ENCODE data around the gene TECR. TPM values are rescaled to one million over a fixed set of nuclear protein-coding genes. Genes with fewer than 3 reads are reported as not detected.
A peak's percentile ranks its signal among the peaks of the same experiment; 100 is the strongest.

TECR gene
- total RNA-seq, 1 experiment from 2014 or later = 232 TPM

GRCh38 chr19:14511229-14511593 is 18.2 kb upstream of the TECR start:
- Histone ChIP-seq H3K4me1 (ENCODE audit: control insufficient read depth in 1 of 2, insufficient read depth in 2 of 2, low read length in 2 of 2) (peaks cover 64 to 96% of the 10 kb centered on the region in 2 experiments), H4K20me1 (ENCODE audit: insufficient read depth) (peaks cover 23% of the 10 kb centered on the region; the same call in 1 of the 2 replicates), H3K9ac (ENCODE audit: low read length) (peak overlapping the region; percentile 41), H3K27ac (ENCODE audit: low read depth, low read length) (peak overlapping the region; percentile 51), H3K27me3 (ENCODE audit: insufficient read depth, low read length) (no peaks in the 10 kb centered on the region), H3K79me2 (ENCODE audit: insufficient read depth, low read length) (peaks cover 24% of the 10 kb centered on the region), H3K4me3 (replicated peaks in 1 of 2; ENCODE audit: low read depth in 1 of 2, low read length in 2 of 2) (peak overlapping the region in 1 of 2 experiments; percentile 24; a peak in 2 of 4 replicates), H3K9me3 (ENCODE audit: control insufficient read depth in 1 of 2, insufficient read depth in 1 of 2, low read depth in 1 of 2, low read length in 2 of 2) (no peaks in the 10 kb centered on the region), H2AFZ (ENCODE audit: low read depth, low read length, poor library complexity, severe bottlenecking) (no peak overlapping the region), H3K4me2 (ENCODE audit: low read length) (peak overlapping the region; percentile 76), H3K9me2 (ENCODE audit: insufficient read depth) (no peaks in the 10 kb centered on the region), H3K36me3 (ENCODE audit: control insufficient read depth in 1 of 2, insufficient read depth in 2 of 2, low read length in 2 of 2) (peaks cover 6 to 19% of the 10 kb centered on the region in 2 experiments; a peak in 3 of 4 replicates)
- DNase-seq (ENCODE audit: low read depth, low spot score) = no peak
- no peak for ATAC-seq
- TF ChIP-seq MAX (IDR thresholded peaks at IDR 0.05) = no peak
- no peak for TF ChIP-seq TCF7L2 (IDR thresholded peaks at IDR 0.05; ENCODE audit: borderline replicate concordance, extremely low read depth, insufficient read depth, insufficient read length)
- no peak for TF ChIP-seq POLR2A (IDR thresholded peaks at IDR 0.05; ENCODE audit: borderline replicate concordance, extremely low read depth, insufficient read depth, insufficient read length)
- TF ChIP-seq CTCF (IDR thresholded peaks at IDR 0.05 in 2 of 3, conservative IDR thresholded peaks at IDR 0.05 in 1 of 3; ENCODE audit: borderline replicate concordance in 1 of 3, insufficient read depth in 1 of 3, low read depth in 2 of 3, low read length in 2 of 3) = no peak
- no peak for TF ChIP-seq POLR2AphosphoS5 (IDR thresholded peaks at IDR 0.05; ENCODE audit: low read depth, low read length)
- TF ChIP-seq SP1 (IDR thresholded peaks at IDR 0.05; ENCODE audit: low read depth) = no peak
- no peak for TF ChIP-seq ZBTB33 (IDR thresholded peaks at IDR 0.05; ENCODE audit: extremely low read depth, insufficient replicate concordance, low read length)
- TF ChIP-seq ZFX (IDR thresholded peaks at IDR 0.05) = no peak
- TF ChIP-seq CBX3 (IDR thresholded peaks at IDR 0.05; ENCODE audit: low read depth) = no peak
- no peak for TF ChIP-seq SRF (IDR thresholded peaks at IDR 0.05; ENCODE audit: low read depth)
- no peak for TF ChIP-seq EZH2phosphoT487 (IDR thresholded peaks at IDR 0.05; ENCODE audit: borderline replicate concordance)
- no peak for TF ChIP-seq ATF3 (IDR thresholded peaks at IDR 0.05)
- TF ChIP-seq ZNF274 (IDR thresholded peaks at IDR 0.05; ENCODE audit: low read depth, low read length) = no peak
- TF ChIP-seq SIN3A (IDR thresholded peaks at IDR 0.05; ENCODE audit: low read depth) = no peak
- no peak for TF ChIP-seq ELF1 (IDR thresholded peaks at IDR 0.05; ENCODE audit: borderline replicate concordance, low read depth)
- TF ChIP-seq REST (IDR thresholded peaks at IDR 0.05; ENCODE audit: low read depth) = no peak
- no peak for TF ChIP-seq YY1 (IDR thresholded peaks at IDR 0.05; ENCODE audit: extremely low read depth, insufficient replicate concordance, low read depth, low read length)
- no peak for TF ChIP-seq JUND (IDR thresholded peaks at IDR 0.05)
- intact Hi-C loops (cut with micrococcal nuclease) = no loop called here
- RAD21 ChIA-PET (ENCODE audit: low non-redundant PET in 1 of 2, low total read pairs in 2 of 2, uncharacterized antibody in 2 of 2, unreplicated experiment in 2 of 2) = no interaction called here
- no TSS peak for BruUV-seq (replicated peaks)
- POLR2A ChIA-PET = interaction anchor here (0.6 to 8.7 kb wide), 5 partner anchors 8 to 263 kb away, joined by 3 to 112 read pairs (median 6); partner anchors contain the start of genes DNAJB1 and GIPC1
- CTCF ChIA-PET = no interaction called here
